SJSA1 (cell line): Measurements from ENCODE around the gene TXNDC2. TPM values are rescaled to one million over a fixed set of nuclear protein-coding genes. Genes with fewer than 3 reads are reported as not detected.

Experiments used
- DNase-seq, 2 experiments: peaks; one replicate each; pipeline ENCODE4 v3.0.0-alpha.2; 2015 to 2020; ENCODE audit warnings: low spot score in 2 of 2, low read depth in 1 of 2
- H3K27ac ChIP-seq: fragments of 250-450 bp; sonication (Bioruptor Pico); 2 replicates; pipeline ENCODE4 v1.5.1; 2020; ENCODE audit warnings: mild to moderate bottlenecking, moderate library complexity
- H3K27me3 ChIP-seq: fragments of 250-450 bp; sonication (Bioruptor Pico); replicated peaks from 2 replicates; pipeline ENCODE4 v1.5.1; 2020; ENCODE audit warnings: mild to moderate bottlenecking, moderate library complexity
- H3K36me3 ChIP-seq: fragments of 250-450 bp; sonication (Bioruptor Pico); 2 replicates; pipeline ENCODE4 v1.5.1; 2020; ENCODE audit warnings: mild to moderate bottlenecking
- H3K4me1 ChIP-seq: fragments of 250-450 bp; sonication (Bioruptor Pico); replicated peaks from 2 replicates; pipeline ENCODE4 v1.6.1; 2021; ENCODE audit warnings: mild to moderate bottlenecking
- H3K4me3 ChIP-seq: fragments of 250-450 bp; sonication (Bioruptor Pico); 2 replicates; pipeline ENCODE4 v1.5.1; 2020; ENCODE audit warnings: mild to moderate bottlenecking
- H3K9me3 ChIP-seq: fragments of 250-450 bp; sonication (Bioruptor Pico); replicated peaks from 2 replicates; pipeline ENCODE4 v1.5.1; 2020; ENCODE audit warnings: mild to moderate bottlenecking
- total RNA-seq: library from RNA; depleted of rRNA; stranded (reverse); fragments of >200 nt; shearing (Covaris generic); gene quantifications from 2 replicates; pipeline ENCODE4 v1.2.3, GENCODE V29; 2014

Gene TXNDC2
- total RNA-seq, 1 experiment from 2014 or later, result 0.05 TPM

DNA sequence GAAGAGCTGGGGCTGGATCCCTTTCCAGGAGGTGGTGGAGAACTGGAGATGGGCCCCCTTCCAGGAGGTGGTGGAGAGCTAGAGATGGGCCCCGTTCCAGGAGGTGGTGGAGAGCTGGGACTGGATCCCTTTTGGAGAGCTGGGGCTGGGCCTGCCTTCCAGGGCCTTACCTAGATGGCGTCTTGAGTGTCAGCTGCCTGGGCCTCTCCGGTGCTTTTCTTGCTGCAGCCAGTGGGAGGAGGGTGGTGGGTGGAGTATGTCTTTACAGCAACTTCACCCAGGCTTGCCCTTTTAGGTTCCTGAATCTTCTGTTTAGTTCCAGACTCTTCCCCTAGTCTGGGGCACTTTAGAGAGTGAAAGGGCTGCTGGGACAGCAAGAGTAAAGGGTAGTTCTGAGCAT lies 19.1 kb upstream of the TXNDC2 start:
- DNase-seq, result no peak
- no peaks in the 10 kb centered on the region for H3K27me3 ChIP-seq
- H3K36me3 ChIP-seq, result peaks cover 10% of the 10 kb centered on the region
- H3K4me1 ChIP-seq, result peaks cover 27% of the 10 kb centered on the region
- H3K9me3 ChIP-seq, result peaks cover 5% of the 10 kb centered on the region; the same call in 1 of the 2 replicates
- no peak overlapping the region for H3K27ac ChIP-seq
- H3K4me3 ChIP-seq, result no peak overlapping the region

DNA sequence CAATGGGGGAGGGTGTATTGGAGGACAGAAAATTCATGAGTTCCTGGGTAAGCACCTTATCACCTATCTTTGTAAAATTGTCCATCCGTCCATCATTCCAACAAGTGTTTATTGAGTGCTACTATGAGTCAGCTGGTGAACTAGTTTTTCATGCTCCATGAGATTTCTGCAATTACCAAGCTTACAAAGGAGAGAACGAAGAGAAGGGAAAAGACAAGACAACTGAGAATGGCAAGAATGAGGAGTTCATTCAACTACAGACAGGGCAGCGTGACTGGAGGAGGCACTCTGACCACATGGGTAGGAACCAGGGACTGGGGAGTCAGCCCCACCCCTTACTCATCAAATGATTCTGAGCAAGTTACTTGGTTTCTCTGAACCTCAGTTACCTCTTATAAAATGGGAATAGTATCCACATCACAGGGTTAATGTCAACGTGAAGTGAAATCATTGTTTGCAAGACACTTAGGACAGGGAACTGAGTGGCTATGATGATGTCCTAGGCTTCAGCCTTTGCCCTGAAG lies 18.6 kb upstream of the TXNDC2 start:
- DNase-seq, result no peak
- H3K9me3 ChIP-seq, result peaks cover 5% of the 10 kb centered on the region; the same call in 1 of the 2 replicates
- H3K27me3 ChIP-seq, result no peaks in the 10 kb centered on the region
- H3K27ac ChIP-seq, result no peak overlapping the region
- peaks cover 27% of the 10 kb centered on the region for H3K4me1 ChIP-seq
- no peak overlapping the region for H3K4me3 ChIP-seq
- H3K36me3 ChIP-seq, result peaks cover 5% of the 10 kb centered on the region

DNA sequence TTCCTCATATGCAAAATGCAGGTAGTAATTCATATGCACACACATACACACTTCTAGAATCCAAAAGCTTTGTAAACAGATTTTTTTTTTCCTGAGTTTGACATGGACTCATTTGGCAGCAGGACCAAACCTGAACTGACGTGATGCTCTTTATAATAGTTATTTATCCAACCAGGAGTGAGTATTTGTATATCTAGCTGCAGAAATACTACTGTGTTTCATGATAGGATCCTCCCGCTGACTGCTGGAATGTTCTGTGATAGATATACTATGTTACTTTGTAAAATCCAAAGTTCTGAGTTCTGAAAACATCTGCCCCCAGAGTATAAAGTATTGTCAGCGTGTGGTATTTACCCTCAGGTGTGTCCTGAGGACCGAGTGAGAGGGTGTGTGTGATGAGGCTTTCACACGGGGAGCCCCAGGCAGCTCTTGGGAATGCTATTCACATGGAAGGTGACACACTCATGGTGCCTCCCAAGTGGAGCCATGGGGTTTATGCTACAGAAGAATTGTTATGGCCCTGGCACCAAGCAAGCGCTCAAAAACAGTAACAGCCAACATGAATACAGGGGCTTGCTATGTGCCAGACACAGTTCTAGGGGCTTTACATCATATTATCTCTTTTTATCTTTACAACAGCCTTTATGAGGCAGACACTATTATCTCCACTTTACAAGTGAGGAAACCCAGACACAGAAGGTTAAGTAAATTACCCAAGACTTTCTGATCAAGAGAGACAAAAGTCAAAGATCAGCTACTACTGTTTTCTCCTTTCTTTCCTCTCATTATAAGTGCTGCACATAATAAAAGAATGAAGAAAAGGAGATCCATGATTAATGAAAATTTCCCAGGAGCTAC lies 16.7 kb upstream of the TXNDC2 start:
- Histone ChIP-seq H3K36me3 (no peaks in the 10 kb centered on the region), H3K27ac (peak overlapping the region; percentile 81), H3K4me1 (peaks cover 27% of the 10 kb centered on the region), H3K4me3 (no peak overlapping the region), H3K27me3 (no peaks in the 10 kb centered on the region), H3K9me3 (peaks cover 5% of the 10 kb centered on the region; the same call in 1 of the 2 replicates)
- DNase-seq, result peak in 1 of 2 experiments; percentile 51

DNA sequence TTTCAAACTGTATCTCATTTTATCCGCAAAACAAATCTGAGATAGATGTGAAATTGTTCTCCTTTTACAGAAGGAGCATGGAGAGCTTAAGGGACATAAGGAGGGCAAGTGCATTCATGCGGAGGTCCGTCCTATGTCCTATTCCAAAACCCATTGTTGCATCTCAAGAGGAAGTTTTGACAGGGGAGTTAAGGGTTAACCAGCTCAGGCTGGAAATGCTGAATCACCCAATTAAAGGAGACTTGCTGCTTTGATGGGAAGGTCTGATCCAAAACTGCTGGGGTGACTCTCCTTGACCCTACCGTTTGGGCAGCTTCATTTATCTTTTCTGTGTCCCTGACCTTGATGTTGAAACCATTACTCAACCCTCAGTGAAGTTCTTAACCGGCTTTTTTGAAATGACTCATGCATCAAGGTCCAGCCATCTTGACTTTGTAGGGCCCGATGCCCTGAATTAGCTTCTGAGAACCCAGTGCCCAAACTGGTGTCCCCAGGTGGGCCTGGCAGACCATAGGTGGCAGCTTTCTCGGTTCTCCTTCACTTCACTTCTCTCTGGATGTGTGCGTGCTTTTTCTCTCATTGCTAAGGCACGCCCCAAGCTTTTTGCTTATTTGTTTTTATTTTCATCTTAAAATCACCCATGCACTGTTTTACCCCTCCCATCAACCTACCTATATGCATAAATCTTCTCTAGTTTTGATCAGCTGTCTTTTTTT lies 15.9 kb upstream of the TXNDC2 start:
- H3K27ac ChIP-seq, result peak overlapping the region; percentile 81
- peaks cover 5% of the 10 kb centered on the region; the same call in 1 of the 2 replicates for H3K9me3 ChIP-seq
- no peaks in the 10 kb centered on the region for H3K27me3 ChIP-seq
- DNase-seq, result peak; percentile 54 to 59
- no peaks in the 10 kb centered on the region for H3K36me3 ChIP-seq
- H3K4me1 ChIP-seq, result peaks cover 31% of the 10 kb centered on the region
- no peak overlapping the region for H3K4me3 ChIP-seq

DNA sequence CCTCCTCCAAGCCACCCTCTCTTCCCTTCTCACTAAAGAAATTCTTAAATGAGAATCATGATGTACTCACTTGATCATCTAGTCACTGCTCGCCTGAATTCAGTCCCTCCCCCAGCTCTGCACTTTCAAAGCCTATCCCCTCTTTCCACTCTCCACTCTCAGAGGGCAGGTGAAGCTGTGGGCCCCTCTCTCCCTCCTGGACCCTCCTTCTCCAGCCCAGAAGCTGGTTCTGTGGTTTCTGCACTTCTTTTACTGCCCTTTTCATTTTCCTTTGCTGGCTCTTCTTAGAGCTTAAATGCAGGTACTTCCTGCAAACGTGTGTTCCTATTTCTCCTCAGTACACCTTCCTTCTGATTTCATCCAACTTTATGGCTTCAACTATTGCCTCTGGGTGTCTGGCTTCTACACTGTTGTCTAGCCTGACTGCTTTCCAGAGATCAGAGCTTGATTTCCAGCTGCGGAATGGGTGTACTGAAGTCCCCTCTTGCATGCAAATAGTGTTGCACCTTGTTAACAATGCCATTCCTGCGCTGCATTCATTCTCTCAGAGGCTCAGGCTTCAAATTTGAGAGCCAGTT lies 15.3 kb upstream of the TXNDC2 start:
- Histone ChIP-seq H3K9me3 (peaks cover 5% of the 10 kb centered on the region; the same call in 1 of the 2 replicates), H3K4me3 (no peak overlapping the region), H3K27me3 (no peaks in the 10 kb centered on the region), H3K4me1 (peaks cover 34% of the 10 kb centered on the region), H3K27ac (peak overlapping the region; percentile 81), H3K36me3 (no peaks in the 10 kb centered on the region)
- no peak for DNase-seq

DNA sequence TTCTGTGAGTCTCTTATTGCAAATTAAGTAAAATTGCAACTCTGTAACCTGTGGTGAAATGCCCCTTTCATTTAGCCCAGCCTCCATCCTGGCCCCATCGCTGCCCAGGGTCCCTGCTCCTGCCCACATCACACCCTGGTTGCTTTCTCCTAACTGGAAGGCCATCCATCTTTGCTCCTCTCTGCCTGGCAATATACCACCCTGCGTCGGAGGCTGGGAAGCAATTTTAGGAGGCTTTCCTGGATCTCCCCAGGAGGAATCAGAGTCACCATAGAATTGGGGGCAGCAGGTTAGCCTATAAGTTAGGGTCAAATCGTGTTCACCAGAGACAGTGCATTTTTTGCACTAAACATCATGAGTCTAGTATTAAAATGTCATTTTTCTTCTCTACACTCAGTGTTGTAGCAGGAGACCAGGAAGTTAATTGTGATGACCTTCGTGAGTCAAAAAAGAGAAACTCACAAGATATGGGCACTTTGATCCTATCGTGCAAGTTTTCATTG lies 14.5 kb upstream of the TXNDC2 start:
- H3K36me3 ChIP-seq, result no peaks in the 10 kb centered on the region
- no peak overlapping the region for H3K4me3 ChIP-seq
- no peaks in the 10 kb centered on the region for H3K9me3 ChIP-seq
- H3K27ac ChIP-seq, result no peak overlapping the region
- DNase-seq, result no peak
- H3K27me3 ChIP-seq, result no peaks in the 10 kb centered on the region
- peaks cover 37% of the 10 kb centered on the region for H3K4me1 ChIP-seq

DNA sequence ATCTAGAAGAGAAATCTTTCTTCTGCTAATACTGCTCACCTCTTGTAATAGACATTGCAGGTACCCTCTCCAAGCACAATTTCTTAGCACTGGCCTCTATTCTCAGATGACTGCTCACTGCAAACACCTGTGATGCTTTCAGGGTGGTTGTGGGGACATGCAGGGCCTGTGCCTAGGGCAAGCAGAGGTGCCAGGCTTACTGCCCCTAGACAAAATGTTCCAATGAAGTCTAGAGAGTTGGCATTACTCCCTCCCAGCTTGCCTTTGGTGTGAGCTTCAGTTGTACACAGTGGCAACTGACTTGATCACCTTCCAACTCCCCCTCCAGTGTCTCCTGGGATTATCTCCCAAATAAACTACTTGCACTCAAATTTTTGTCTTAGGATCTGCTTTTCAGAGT lies 12.9 kb upstream of the TXNDC2 start:
- H3K4me3 ChIP-seq, result no peak overlapping the region
- no peak for DNase-seq
- H3K4me1 ChIP-seq, result peaks cover 48% of the 10 kb centered on the region
- H3K36me3 ChIP-seq, result no peaks in the 10 kb centered on the region
- H3K27ac ChIP-seq, result no peak overlapping the region
- H3K27me3 ChIP-seq, result no peaks in the 10 kb centered on the region
- no peaks in the 10 kb centered on the region for H3K9me3 ChIP-seq

DNA sequence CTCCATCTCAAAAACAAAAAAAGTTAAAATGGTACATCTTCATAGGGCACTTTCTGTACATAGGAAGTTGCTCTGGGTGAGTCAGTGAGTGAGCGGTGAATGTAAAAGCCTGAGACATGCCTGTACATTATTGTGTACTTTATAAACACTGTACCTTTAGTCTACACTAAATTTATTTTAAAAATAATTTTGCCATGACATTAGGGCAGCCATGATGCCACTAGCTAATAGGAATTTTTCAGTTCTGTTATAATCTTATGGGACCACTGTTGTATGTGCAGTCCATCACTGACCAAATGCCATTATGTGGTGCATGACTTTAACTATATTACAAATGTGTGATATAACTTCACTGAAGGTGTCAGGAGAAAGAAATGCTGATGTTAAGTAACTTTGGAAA lies 11.0 kb upstream of the TXNDC2 start:
- DNase-seq, result no peak
- Histone ChIP-seq H3K4me3 (no peak overlapping the region), H3K9me3 (no peaks in the 10 kb centered on the region), H3K27me3 (no peaks in the 10 kb centered on the region), H3K36me3 (no peaks in the 10 kb centered on the region), H3K27ac (no peak overlapping the region), H3K4me1 (peaks cover 32% of the 10 kb centered on the region)

DNA sequence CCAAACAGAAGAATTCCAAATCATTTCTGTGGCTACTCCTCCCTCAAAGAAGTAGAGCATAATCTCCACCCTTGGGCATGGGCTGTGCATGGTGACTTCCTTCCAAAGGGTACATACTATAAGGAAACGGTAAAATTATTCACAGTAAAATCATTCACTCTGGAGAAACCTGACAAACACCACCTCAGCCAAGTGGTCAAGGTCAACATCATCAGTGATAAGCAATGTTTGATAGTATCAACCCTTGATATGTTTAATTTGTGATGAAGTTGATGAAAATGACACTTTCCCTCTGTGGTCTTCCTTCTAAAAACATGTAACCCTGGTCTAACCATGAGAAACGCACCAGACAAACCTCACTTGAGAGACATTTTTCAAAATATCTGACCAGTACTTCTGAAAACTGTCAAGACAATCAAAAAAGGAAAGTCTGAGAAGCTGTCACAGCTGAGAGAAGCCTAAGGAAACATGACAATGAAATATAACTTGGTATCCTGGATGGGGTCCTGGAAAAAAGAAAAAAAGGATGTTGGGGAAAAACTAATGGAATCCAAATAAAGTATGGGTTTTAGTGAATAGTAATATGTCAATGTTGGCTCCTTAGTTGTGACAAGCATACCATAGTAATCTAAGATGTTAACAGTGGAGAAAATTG lies 9.4 kb upstream of the TXNDC2 start:
- Histone ChIP-seq H3K36me3 (no peaks in the 10 kb centered on the region), H3K4me3 (peak overlapping the region; percentile 20), H3K9me3 (no peaks in the 10 kb centered on the region), H3K27ac (peak overlapping the region; percentile 97), H3K27me3 (no peaks in the 10 kb centered on the region), H3K4me1 (peaks cover 22% of the 10 kb centered on the region)
- no peak for DNase-seq

DNA sequence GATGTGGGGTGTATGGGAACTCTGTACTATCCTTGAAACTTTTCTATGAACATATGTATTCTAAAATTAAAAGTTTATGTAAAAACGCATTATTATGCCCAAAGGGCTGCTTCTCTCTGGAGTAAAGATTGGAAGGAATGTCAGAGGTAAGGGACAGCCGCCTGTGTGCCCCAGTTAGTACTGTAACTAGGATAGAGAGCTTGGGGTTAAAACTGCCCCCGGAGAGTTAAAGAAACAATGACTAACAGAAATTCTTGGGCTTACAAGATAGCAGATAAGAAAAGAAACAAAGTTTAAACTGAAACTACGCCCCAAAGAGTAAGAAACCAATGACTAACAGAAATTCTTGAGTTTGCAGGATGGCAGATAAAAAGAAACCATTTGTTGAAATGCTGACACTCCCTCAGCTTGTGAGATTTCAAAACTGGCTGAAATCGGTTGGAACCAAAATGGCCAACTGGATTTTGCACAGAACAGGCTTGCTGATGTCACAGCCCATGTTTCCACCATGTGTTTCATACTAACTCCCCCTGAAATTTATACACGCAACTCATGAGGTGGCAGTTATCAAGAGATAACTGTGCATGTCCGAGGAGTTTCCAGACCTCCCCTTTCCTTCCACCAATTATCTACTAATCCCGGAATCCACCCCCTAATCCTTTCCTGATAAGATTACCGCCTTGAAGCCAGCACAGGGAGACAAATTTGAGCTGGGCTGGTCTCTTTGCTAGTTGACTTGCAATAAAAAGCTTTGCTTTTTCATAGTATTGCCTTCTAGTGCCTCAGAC lies 8.7 kb upstream of the TXNDC2 start:
- Histone ChIP-seq H3K4me1 (peaks cover 22% of the 10 kb centered on the region), H3K36me3 (no peaks in the 10 kb centered on the region), H3K27me3 (no peaks in the 10 kb centered on the region), H3K4me3 (peak overlapping the region; percentile 20), H3K27ac (peak overlapping the region; percentile 97), H3K9me3 (no peaks in the 10 kb centered on the region)
- peak; percentile 77 to 91 for DNase-seq

DNA sequence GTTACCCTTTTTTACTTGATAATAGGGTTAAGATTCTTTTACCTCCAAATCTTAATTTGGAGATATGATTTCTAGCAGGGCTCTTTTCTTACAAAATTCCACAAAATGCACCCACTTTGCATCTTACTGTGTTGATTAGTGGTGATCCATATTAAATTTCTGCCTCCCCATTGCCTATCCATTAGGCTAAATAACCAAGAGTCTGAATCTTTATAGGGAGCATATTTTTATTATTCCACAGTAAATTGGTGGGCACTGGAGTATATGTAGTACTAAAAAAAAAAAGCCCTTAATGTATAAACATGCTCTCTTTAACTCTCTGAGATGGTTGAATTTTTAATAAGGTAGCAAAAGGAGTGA lies 8.1 kb upstream of the TXNDC2 start:
- no peaks in the 10 kb centered on the region for H3K36me3 ChIP-seq
- no peaks in the 10 kb centered on the region for H3K27me3 ChIP-seq
- H3K9me3 ChIP-seq, result no peaks in the 10 kb centered on the region
- peaks cover 22% of the 10 kb centered on the region for H3K4me1 ChIP-seq
- no peak for DNase-seq
- H3K4me3 ChIP-seq, result peak overlapping the region; percentile 20
- H3K27ac ChIP-seq, result peak overlapping the region; percentile 97

DNA sequence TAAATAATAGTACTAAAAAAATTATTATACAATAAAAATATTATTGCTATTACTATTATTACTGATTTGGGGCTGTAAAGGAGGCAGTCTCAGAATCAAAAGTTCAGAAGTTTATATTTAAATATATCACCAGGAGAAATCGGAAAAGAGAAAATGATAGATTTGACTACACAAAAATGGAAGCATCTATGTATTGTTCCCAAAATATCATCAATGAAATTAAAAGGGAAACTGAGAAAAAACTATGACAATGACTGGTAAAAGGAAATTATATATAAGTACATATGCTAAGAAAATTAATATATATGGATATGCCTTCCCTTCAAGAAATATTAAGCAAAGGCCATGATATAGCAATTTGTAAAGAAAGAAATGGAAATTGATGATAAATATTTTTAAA lies 7.7 kb upstream of the TXNDC2 start:
- no peaks in the 10 kb centered on the region; the same call in 1 of the 2 replicates for H3K9me3 ChIP-seq
- peak overlapping the region; percentile 97 for H3K27ac ChIP-seq
- no peaks in the 10 kb centered on the region for H3K36me3 ChIP-seq
- peaks cover 22% of the 10 kb centered on the region for H3K4me1 ChIP-seq
- no peak overlapping the region for H3K4me3 ChIP-seq
- no peaks in the 10 kb centered on the region for H3K27me3 ChIP-seq
- DNase-seq, result no peak
